ENCODE results near the gene SLC24A3.

Gene SLC24A3

GRCh38 chr20:19492116-19492515, 279.7 kb downstream of the SLC24A3 start:
- TF ChIP-seq ZFX (IDR thresholded peaks at IDR 0.05; ENCODE audit: borderline replicate concordance) (no peak), CTCF (IDR thresholded peaks at IDR 0.05) (no peak)
- H3K27ac ChIP-seq, result no peak overlapping the region

- no peak for TF ChIP-seq ZFX (IDR thresholded peaks at IDR 0.05; ENCODE audit: borderline replicate concordance)
- no peak for TF ChIP-seq CTCF (IDR thresholded peaks at IDR 0.05)
- H3K27ac ChIP-seq, result no peak overlapping the region
Measured at GRCh38 chr20:19492687-19493336, 280.4 kb downstream of the SLC24A3 start.

- H3K27ac ChIP-seq, result no peak overlapping the region
- TF ChIP-seq ZFX (IDR thresholded peaks at IDR 0.05; ENCODE audit: borderline replicate concordance), result no peak
- no peak for TF ChIP-seq CTCF (IDR thresholded peaks at IDR 0.05)
Measured at GRCh38 chr20:19493794-19494495, 281.5 kb downstream of the SLC24A3 start.

GRCh38 chr20:19495905-19496703, 283.7 kb downstream of the SLC24A3 start:
- H3K27ac ChIP-seq, result no peak overlapping the region
- TF ChIP-seq ZFX (IDR thresholded peaks at IDR 0.05; ENCODE audit: borderline replicate concordance), result no peak
- TF ChIP-seq CTCF (IDR thresholded peaks at IDR 0.05), result no peak

GRCh38 chr20:19497064-19497463, 284.6 kb downstream of the SLC24A3 start:
- no peak overlapping the region for H3K27ac ChIP-seq

GRCh38 chr20:19498756-19499155, 286.3 kb downstream of the SLC24A3 start:
- no peak for TF ChIP-seq CTCF (IDR thresholded peaks at IDR 0.05)
- TF ChIP-seq ZFX (IDR thresholded peaks at IDR 0.05; ENCODE audit: borderline replicate concordance), result no peak
- H3K27ac ChIP-seq, result no peak overlapping the region

More at GRCh38 chr20:19497064-19497463, 284.6 kb downstream of the SLC24A3 start:
- no peak for TF ChIP-seq ZFX (IDR thresholded peaks at IDR 0.05; ENCODE audit: borderline replicate concordance)
- no peak for TF ChIP-seq CTCF (IDR thresholded peaks at IDR 0.05)
